ENCODE results near the gene FAM222B. TPM values are rescaled to one million over a fixed set of nuclear protein-coding genes. Genes with fewer than 3 reads are reported as not detected.

Gene FAM222B
- total RNA-seq, 2 donors from 2014 or later, result 19.9 to 23.4 TPM

DNA sequence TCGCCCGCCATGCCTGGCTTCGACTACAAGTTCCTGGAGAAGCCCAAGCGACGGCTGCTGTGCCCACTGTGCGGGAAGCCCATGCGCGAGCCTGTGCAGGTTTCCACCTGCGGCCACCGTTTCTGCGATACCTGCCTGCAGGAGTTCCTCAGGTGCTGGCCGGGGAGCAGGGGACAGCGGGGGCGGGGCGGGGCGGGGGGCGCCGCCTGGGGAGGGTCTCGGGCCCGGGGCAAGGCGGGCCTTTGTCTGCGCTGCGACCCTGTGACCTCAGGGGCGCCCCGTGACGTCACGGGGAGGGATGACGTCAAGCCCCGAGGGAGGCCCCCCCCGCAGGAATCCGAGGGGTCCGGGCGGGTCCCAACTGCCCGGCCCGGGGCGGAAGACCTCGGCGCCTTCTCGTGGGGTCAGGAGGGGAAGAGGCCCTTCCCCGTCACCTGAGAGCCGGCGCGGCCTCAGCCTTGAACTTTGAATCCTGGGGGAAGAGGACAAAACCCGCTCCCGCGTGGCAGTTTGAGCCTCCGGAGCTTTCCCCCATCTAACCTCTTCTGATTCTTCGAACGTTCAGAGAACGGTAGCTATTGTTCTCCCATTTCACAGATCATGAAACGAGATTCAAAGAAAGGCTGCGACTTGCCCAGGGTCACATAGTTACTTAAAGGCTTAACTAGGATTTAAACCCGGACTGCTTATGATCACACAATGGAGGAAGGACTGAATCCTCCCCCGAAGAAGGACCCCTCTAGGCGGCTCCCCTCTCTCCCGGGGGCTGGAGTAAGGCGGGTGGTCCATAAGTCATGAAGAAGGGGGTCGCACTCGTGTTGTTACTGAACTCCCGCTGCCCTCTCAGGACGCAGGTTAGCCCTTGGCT, 98.3 kb downstream of the FAM222B start:
- Histone ChIP-seq H3K4me3 (peak overlapping the region; percentile 88), H3K27ac (peak overlapping the region; percentile 83 to 86), H3K36me3 (peaks cover 6% of the 10 kb centered on the region), H3K27me3 (replicated peaks; ENCODE audit: insufficient read depth) (no peaks in the 10 kb centered on the region), H3K9me3 (no peaks in the 10 kb centered on the region), H3K4me1 (ENCODE audit: control insufficient read depth in 1 of 2, low read depth in 2 of 2) (peaks cover 23 to 47% of the 10 kb centered on the region in 2 donors)
- DNase-seq (ENCODE audit: low spot score) (no peak), ATAC-seq (ENCODE audit: insufficient number of reproducible peaks, low FRiP score, low read depth) (no peak)
- TF ChIP-seq CTCF (IDR thresholded peaks at IDR 0.05), result no peak

DNA sequence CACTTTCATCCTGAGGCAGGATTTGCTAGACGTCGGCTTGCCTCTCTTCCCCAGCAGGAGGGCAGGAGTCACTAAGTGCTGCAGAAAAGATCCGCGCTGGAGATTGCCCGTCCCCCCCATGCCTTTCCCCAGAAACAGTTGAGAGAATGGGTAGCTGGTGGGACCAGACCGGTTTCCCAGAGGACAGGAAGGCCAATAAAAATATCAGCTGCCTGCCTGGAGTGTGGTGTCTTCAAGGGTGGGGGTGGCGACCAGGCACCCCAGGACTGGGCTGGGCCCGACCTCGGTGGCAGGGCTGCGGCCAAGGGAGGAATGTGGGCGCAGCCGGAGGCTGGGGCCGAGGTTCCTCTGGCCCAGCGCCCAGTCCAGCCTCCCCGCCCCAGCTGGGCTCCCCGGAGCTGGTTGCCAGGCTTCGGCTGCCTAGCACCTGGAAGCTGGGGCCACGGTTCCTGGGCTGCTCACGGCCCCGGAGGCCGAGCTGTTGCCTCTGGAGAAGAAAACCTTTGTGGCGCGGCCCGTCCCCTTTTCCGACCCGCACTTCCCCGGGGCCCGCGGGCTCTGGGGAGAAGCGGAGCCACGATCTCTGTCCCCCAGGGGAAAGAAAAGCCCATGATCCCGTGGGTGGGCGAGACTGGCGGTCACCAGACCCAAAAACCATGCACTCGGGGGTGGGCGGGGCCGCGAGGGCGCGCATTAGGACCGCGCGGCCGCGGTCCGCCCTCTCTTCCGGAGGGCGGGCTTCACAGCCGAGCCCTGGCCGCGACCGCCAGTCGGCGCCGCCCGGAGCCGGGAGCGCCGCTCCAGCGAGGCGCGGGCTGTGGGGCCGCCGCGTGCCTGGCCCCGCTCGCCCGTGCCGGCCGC, 99.1 kb downstream of the FAM222B start, which contains the start of gene TRAF4:
Gene TRAF4 (plus strand): TSS at position 769 of the 861 bp plus-strand sequence. CDS start 102 bp downstream, outside the sequence.
- H3K36me3 ChIP-seq, result peaks cover 1% of the 10 kb centered on the region
- TF ChIP-seq CTCF (IDR thresholded peaks at IDR 0.05), result no peak
- peaks cover 23 to 47% of the 10 kb centered on the region in 2 donors for H3K4me1 ChIP-seq (ENCODE audit: control insufficient read depth in 1 of 2, low read depth in 2 of 2)
- DNase-seq (ENCODE audit: low spot score), result no peak
- peak; percentile 56 for ATAC-seq (ENCODE audit: insufficient number of reproducible peaks, low FRiP score, low read depth)
- peak within 1 kb of the TSS; percentile 88 for H3K4me3 ChIP-seq
- H3K27ac ChIP-seq, result peak within 1 kb of the TSS; percentile 86 to 93
- no peaks in the 10 kb centered on the region for H3K27me3 ChIP-seq (replicated peaks; ENCODE audit: insufficient read depth)
- no peaks in the 10 kb centered on the region for H3K9me3 ChIP-seq

GRCh38 chr17:28741358-28742349, 100.9 kb downstream of the FAM222B start:
- ATAC-seq (ENCODE audit: insufficient number of reproducible peaks, low FRiP score, low read depth) (no peak), DNase-seq (ENCODE audit: low spot score) (no peak)
- no peak overlapping the region for H3K4me3 ChIP-seq
- peaks cover 15 to 37% of the 10 kb centered on the region in 2 donors for H3K4me1 ChIP-seq (ENCODE audit: control insufficient read depth in 1 of 2, low read depth in 2 of 2)
- no peaks in the 10 kb centered on the region for H3K9me3 ChIP-seq
- H3K36me3 ChIP-seq, result no peaks in the 10 kb centered on the region
- H3K27me3 ChIP-seq (replicated peaks; ENCODE audit: insufficient read depth), result no peaks in the 10 kb centered on the region
- TF ChIP-seq CTCF (IDR thresholded peaks at IDR 0.05), result no peak
- no peak overlapping the region for H3K27ac ChIP-seq

GRCh38 chr17:28740406-28741357, 101.9 kb downstream of the FAM222B start:
- Histone ChIP-seq H3K9me3 (no peaks in the 10 kb centered on the region), H3K4me1 (ENCODE audit: control insufficient read depth in 1 of 2, low read depth in 2 of 2) (peaks cover 5 to 27% of the 10 kb centered on the region in 2 donors), H3K27ac (no peak overlapping the region), H3K36me3 (no peaks in the 10 kb centered on the region), H3K27me3 (replicated peaks; ENCODE audit: insufficient read depth) (no peaks in the 10 kb centered on the region), H3K4me3 (no peak overlapping the region)
- no peak for TF ChIP-seq CTCF (IDR thresholded peaks at IDR 0.05)
- ATAC-seq (ENCODE audit: insufficient number of reproducible peaks, low FRiP score, low read depth) (no peak), DNase-seq (ENCODE audit: low spot score) (no peak)

Measured in thoracic aorta (tissue), 2 donors.